Mucosa of stomach (tissue), 1 donor: Measurements from ENCODE around the gene BUB3.

Source experiments
- H3K27me3 ChIP-seq: one replicate; pipeline ENCODE4 v1.7.0; 2013; ENCODE audit warnings: mild to moderate bottlenecking, low read length; ENCODE audit not compliant: control insufficient read depth, insufficient read depth
- H3K36me3 ChIP-seq: one replicate; pipeline ENCODE4 v1.7.0; 2013; ENCODE audit warnings: low read length; ENCODE audit not compliant: control insufficient read depth, insufficient read depth
- H3K4me1 ChIP-seq: one replicate; pipeline ENCODE4 v1.7.0; 2013; ENCODE audit warnings: mild to moderate bottlenecking, low read length; ENCODE audit not compliant: control insufficient read depth, insufficient read depth
- H3K4me3 ChIP-seq: one replicate; pipeline ENCODE4 v1.7.0; 2013; ENCODE audit warnings: low read length
- H3K9ac ChIP-seq: one replicate; pipeline ENCODE4 v1.7.0; 2013; ENCODE audit warnings: mild to moderate bottlenecking, low read length, moderate library complexity
- H3K9me3 ChIP-seq: one replicate; pipeline ENCODE4 v1.7.0; 2013; ENCODE audit warnings: mild to moderate bottlenecking, low read length, moderate library complexity; ENCODE audit not compliant: control insufficient read depth
- donor health status: Pancreatic carcinoma.

The BUB3 gene

GRCh38 chr10:123135415-123136141 is 18.6 kb upstream of the BUB3 start, which contains the start of gene HMX3:
TSS of gene HMX3 (plus strand) at chr10:123135970. CDS start at chr10:123136051, 81 bp downstream.
- Histone ChIP-seq H3K36me3 (no peaks in the 10 kb centered on the region), H3K9me3 (peaks cover 4% of the 10 kb centered on the region), H3K27me3 (peaks cover 96% of the 10 kb centered on the region), H3K4me1 (peaks cover 42% of the 10 kb centered on the region), H3K4me3 (no peak within 1 kb of the TSS), H3K9ac (no peak within 1 kb of the TSS)

GRCh38 chr10:123136221-123136805 is 17.9 kb upstream of the BUB3 start:
- peaks cover 4% of the 10 kb centered on the region for H3K9me3 ChIP-seq
- no peak overlapping the region for H3K9ac ChIP-seq
- H3K4me3 ChIP-seq: no peak overlapping the region
- no peaks in the 10 kb centered on the region for H3K36me3 ChIP-seq
- H3K4me1 ChIP-seq: peaks cover 42% of the 10 kb centered on the region
- peaks cover 99% of the 10 kb centered on the region for H3K27me3 ChIP-seq

DNA sequence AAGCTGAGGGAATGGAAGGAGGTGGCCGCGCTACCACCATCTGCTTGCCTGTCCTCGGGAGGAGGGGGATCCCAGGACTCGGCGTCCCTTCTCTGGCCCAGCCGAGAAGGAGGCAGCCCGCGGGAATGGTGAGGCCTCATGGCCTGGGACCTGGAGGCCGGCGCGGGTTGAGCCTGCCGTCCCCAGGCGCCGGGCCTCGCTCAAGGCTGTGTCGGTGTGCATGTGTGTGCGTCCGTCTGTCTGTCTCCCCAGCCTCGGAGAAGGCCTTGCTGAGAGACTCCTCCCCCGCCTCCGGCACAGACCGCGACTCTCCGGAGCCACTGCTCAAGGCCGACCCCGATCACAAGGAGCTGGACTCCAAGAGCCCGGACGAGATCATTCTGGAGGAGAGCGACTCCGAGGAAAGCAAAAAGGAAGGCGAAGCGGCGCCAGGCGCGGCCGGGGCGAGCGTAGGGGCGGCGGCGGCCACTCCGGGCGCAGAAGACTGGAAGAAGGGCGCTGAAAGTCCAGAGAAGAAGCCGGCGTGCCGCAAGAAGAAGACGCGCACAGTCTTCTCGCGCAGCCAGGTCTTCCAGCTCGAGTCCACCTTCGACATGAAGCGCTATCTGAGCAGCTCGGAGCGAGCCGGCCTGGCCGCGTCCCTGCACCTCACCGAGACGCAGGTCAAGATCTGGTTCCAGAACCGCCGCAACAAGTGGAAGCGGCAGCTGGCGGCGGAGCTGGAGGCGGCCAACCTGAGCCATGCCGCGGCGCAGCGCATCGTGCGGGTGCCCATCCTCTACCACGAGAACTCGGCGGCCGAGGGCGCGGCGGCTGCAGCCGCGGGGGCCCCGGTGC is 17.2 kb upstream of the BUB3 start:
- no peak overlapping the region for H3K9ac ChIP-seq
- H3K4me3 ChIP-seq: no peak overlapping the region
- H3K36me3 ChIP-seq: no peaks in the 10 kb centered on the region
- H3K27me3 ChIP-seq: peaks cover 99% of the 10 kb centered on the region
- peaks cover 42% of the 10 kb centered on the region for H3K4me1 ChIP-seq
- peaks cover 4% of the 10 kb centered on the region for H3K9me3 ChIP-seq

DNA sequence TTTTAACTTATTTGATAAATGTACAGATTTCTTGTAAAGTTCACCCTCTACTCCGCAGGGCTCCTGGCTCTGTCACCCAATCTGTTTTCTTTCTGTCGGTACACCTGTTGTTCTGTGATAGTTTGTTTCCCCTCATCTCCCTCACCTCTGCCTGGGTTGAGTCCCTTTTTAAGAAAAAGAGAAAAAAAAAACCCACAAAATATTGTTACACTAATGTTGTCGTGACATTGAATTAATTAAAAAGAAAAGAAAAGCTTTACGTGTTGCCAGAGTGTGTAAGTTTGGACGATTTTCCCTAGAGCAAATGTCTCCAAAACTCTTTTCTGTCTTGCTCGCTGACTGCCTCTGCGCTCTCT is 15.1 kb upstream of the BUB3 start:
- Histone ChIP-seq H3K36me3 (no peaks in the 10 kb centered on the region), H3K4me1 (peaks cover 29% of the 10 kb centered on the region), H3K9me3 (no peaks in the 10 kb centered on the region), H3K27me3 (peaks cover 99% of the 10 kb centered on the region), H3K9ac (no peak overlapping the region), H3K4me3 (no peak overlapping the region)

DNA sequence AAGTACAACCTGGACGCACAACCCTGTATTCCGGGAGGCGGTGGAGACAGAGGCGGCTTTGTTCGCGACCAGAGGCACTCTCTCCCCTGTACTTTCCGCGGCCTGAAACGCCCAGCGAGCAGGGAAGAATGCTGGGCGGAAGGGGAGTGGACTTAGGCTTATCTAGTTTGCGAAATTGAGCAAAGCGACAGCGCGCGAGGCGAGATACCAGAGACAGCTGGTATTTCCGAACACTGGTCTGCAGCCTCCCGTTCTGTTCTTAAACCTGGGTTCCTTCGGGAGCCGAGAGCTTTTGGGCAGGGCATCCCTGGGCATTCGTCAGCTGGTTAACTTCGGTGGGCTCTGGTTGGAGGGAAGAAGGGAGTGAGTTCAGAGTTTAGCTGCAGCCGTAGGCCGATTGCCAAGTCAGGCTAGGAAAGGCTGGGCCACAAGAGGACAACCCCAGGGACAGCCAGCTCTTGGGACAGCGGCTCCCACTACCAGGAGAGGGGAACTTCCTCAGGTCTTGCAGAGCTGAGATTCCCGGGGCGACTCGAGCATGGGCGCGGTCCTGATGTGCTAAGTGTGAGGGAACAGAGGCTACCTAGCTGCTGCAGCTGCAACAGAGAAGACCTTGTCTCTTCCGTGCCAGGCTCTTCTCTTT is 14.6 kb upstream of the BUB3 start:
- Histone ChIP-seq H3K27me3 (peaks cover 99% of the 10 kb centered on the region), H3K4me3 (no peak overlapping the region), H3K4me1 (peaks cover 29% of the 10 kb centered on the region), H3K9ac (no peak overlapping the region), H3K36me3 (no peaks in the 10 kb centered on the region), H3K9me3 (no peaks in the 10 kb centered on the region)

- peaks cover 25% of the 10 kb centered on the region for H3K4me1 ChIP-seq
- H3K4me3 ChIP-seq: no peak overlapping the region
- peaks cover 99% of the 10 kb centered on the region for H3K27me3 ChIP-seq
- H3K9ac ChIP-seq: no peak overlapping the region
- no peaks in the 10 kb centered on the region for H3K9me3 ChIP-seq
- no peaks in the 10 kb centered on the region for H3K36me3 ChIP-seq
These were observed 13.8 kb upstream of the BUB3 start for GRCh38 chr10:123140164-123140982.

GRCh38 chr10:123140983-123141390 is 13.2 kb upstream of the BUB3 start:
- no peak overlapping the region for H3K4me3 ChIP-seq
- H3K9ac ChIP-seq: no peak overlapping the region
- peaks cover 26% of the 10 kb centered on the region for H3K4me1 ChIP-seq
- H3K36me3 ChIP-seq: no peaks in the 10 kb centered on the region
- H3K27me3 ChIP-seq: peaks cover 100% of the 10 kb centered on the region
- H3K9me3 ChIP-seq: no peaks in the 10 kb centered on the region

DNA sequence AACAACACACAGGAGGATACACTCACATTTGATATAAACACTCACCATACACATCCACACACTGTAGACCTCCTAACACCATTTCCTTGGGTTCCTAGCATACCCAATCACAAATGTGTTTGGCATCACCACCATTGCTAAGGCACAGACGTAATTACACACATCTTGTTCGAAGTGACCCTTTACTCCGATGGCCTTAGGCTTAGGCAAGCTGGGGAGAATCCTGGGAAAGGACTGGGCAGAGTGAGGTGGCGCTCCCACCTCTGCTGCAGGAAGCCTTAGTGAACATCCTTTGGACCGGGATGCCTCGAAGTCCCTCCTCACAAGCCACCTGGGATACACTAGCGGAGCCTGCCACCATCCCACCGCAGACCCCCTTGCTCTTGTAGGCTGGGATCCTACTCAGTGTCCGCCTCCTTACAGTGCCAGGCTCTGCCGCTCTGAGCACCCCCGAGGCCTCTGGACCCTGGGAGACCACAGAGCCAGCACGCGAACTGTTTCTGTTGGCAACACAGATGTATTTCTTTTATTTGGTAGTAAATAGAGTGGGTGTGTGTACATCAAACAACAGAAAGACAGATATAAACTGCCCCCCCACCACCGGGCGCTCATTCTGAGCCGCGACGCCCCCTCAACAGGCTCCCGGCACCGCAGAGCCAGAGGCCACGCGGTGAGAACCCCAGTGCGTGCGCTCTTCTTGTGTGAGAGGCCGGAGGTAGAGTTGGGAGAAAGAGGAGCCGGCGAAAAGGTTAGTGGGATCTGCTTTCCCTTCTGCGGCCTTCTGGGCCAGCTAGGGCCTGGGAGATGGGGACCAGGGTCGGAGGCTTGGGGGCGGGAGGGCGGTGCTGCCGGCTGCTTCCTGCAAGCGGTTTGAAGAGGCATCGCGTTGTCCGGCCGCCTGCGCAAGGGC is 12.2 kb upstream of the BUB3 start:
- Histone ChIP-seq H3K9ac (no peak overlapping the region), H3K9me3 (no peaks in the 10 kb centered on the region), H3K4me3 (no peak overlapping the region), H3K27me3 (peaks cover 100% of the 10 kb centered on the region), H3K36me3 (no peaks in the 10 kb centered on the region), H3K4me1 (peaks cover 22% of the 10 kb centered on the region)

DNA sequence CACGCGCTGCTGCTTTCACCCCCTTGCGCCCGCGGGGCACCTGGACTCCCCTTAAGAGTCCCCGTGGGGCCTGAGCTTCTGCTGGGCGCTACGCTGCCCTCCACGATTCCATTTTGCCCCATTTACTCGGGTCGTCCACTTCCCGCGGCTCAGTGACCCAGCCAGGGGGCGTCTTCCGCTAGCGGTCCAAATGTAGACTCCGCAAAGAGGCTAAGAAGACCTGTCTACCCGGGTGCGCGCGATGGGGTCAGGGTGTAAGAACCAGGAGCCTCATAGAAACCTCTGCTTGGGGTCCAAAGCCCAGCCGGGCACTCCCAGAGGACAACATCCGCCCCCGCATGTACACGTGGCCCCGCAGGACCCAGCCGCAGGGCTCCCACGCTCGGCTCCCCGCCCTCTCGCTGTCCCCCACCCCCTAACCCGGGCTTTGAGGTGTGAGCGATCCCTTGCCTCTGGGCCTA is 11.5 kb upstream of the BUB3 start:
- H3K9ac ChIP-seq: no peak overlapping the region
- H3K36me3 ChIP-seq: no peaks in the 10 kb centered on the region
- H3K9me3 ChIP-seq: no peaks in the 10 kb centered on the region
- peaks cover 22% of the 10 kb centered on the region for H3K4me1 ChIP-seq
- no peak overlapping the region for H3K4me3 ChIP-seq
- H3K27me3 ChIP-seq: peaks cover 100% of the 10 kb centered on the region

GRCh38 chr10:123143162-123143824 is 10.9 kb upstream of the BUB3 start:
- H3K4me3 ChIP-seq: no peak overlapping the region
- H3K9me3 ChIP-seq: no peaks in the 10 kb centered on the region
- no peak overlapping the region for H3K9ac ChIP-seq
- no peaks in the 10 kb centered on the region for H3K36me3 ChIP-seq
- H3K4me1 ChIP-seq: peaks cover 22% of the 10 kb centered on the region
- H3K27me3 ChIP-seq: peaks cover 100% of the 10 kb centered on the region
